Measurements from ENCODE around the gene CPNE7. TPM values are rescaled to one million over a fixed set of nuclear protein-coding genes. Genes with fewer than 3 reads are reported as not detected.

Gene CPNE7
- total and polyA plus RNA-seq, 2 of the 8 experiments (the other 6 are each of a cell fraction or from before 2014, with no cell fraction given) = 10.0 to 23.7 TPM

- TF ChIP-seq CREB1 (IDR thresholded peaks at IDR 0.05) (no peak), TBP (IDR thresholded peaks at IDR 0.05; ENCODE audit: low read depth, low read length) (no peak), BCL11A (IDR thresholded peaks at IDR 0.05; ENCODE audit: low read depth in 2 of 2, low read length in 2 of 2) (no peak), KDM1A (IDR thresholded peaks at IDR 0.05; ENCODE audit: borderline replicate concordance, low read length) (no peak), SIN3A (conservative IDR thresholded peaks at IDR 0.05 in 1 of 2, IDR thresholded peaks at IDR 0.05 in 1 of 2; ENCODE audit: low read depth in 1 of 2, low read length in 2 of 2) (no peak), E2F6 (IDR thresholded peaks at IDR 0.05) (no peak), SRF (IDR thresholded peaks at IDR 0.05; ENCODE audit: low read depth, low read length) (no peak), JUND (IDR thresholded peaks at IDR 0.05; ENCODE audit: low read length) (no peak), SAP30 (IDR thresholded peaks at IDR 0.05; ENCODE audit: insufficient read depth, insufficient replicate concordance, low read length) (no peak), SIX5 (IDR thresholded peaks at IDR 0.05; ENCODE audit: low read depth, low read length) (no peak)
Measured at GRCh38 chr16:89562939-89563338, 12.6 kb upstream of the CPNE7 start (continued).

All from H1 (cell line).